IMR-90 (cell line): ENCODE results near the gene SARM1. TPM values are rescaled to one million over a fixed set of nuclear protein-coding genes. Genes with fewer than 3 reads are reported as not detected.

Experiments used
- ATAC-seq: fragments of 200-7000 bp; cut with Tn5 transposase; 2 replicates; pipeline ENCODE4 v1.9.1; 2020; ENCODE audit warnings: low read depth, mild to moderate bottlenecking, moderate library complexity
- BruUV-seq: library from RNA; stranded (reverse); fragments of 400-500 nt; replicated peaks from 2 replicates; lab custom pipeline; 2021; lab: Mats Ljungman, UMichigan
- CTCF ChIA-PET: fragments of 300-600 bp; formaldehyde crosslinking; extraction: SDS; loops from one replicate; lab custom pipeline; 2021; ENCODE audit warnings: antibody characterized with exemption; lab: Yijun Ruan, JAX
- POLR2A ChIA-PET: fragments of 300-600 bp; sonication (Branson Sonifier 250); formaldehyde crosslinking; loops from one replicate; lab custom pipeline; 2022; ENCODE audit warnings: antibody characterized with exemption; ENCODE audit not compliant: unreplicated experiment; lab: Charles Lee
- DNase-seq: peaks from one replicate; pipeline ENCODE4 v3.0.0; 2013
- H2AFZ ChIP-seq: replicated peaks from 2 replicates; pipeline ENCODE3; 2013; ENCODE audit warnings: low read length, mild to moderate bottlenecking; ENCODE audit not compliant: poor library complexity
- H2AK5ac ChIP-seq: 2 replicates; pipeline ENCODE4 v1.6.1; 2013; ENCODE audit warnings: low read depth, low read length, inconsistent platforms
- H2AK9ac ChIP-seq: replicated peaks from 2 replicates; pipeline ENCODE3; 2013; ENCODE audit warnings: mild to moderate bottlenecking, low read depth, low read length, moderate library complexity; ENCODE audit not compliant: poor library complexity
- H2BK120ac ChIP-seq: 2 replicates; pipeline ENCODE4 v1.6.1; 2013; ENCODE audit warnings: low read depth, low read length, inconsistent platforms
- H2BK15ac ChIP-seq: 3 replicates; pipeline ENCODE4 v1.6.1; 2013; ENCODE audit warnings: low read depth, low read length, inconsistent platforms
- H2BK20ac ChIP-seq: 2 replicates; pipeline ENCODE4 v1.6.1; 2013; ENCODE audit warnings: low read depth, mild to moderate bottlenecking, inconsistent platforms, low read length, moderate library complexity
- H2BK5ac ChIP-seq: 2 replicates; pipeline ENCODE4 v1.6.1; 2013; ENCODE audit warnings: mild to moderate bottlenecking, low read depth, low read length, inconsistent platforms; ENCODE audit not compliant: poor library complexity, severe bottlenecking
- H3K14ac ChIP-seq: replicated peaks from 2 replicates; pipeline ENCODE4 v1.6.1; 2013; ENCODE audit warnings: low read depth, low read length, inconsistent platforms
- H3K18ac ChIP-seq: 2 replicates; pipeline ENCODE4 v1.6.1; 2013; ENCODE audit warnings: low read depth, low read length, control low read depth
- H3K23ac ChIP-seq: 2 replicates; pipeline ENCODE4 v1.6.1; 2013; ENCODE audit warnings: low read depth, low read length, inconsistent platforms
- H3K27ac ChIP-seq: 2 replicates; pipeline ENCODE4 v1.5.1; 2013; ENCODE audit warnings: mild to moderate bottlenecking, control low read depth, low read length; ENCODE audit not compliant: insufficient read depth
- H3K27me3 ChIP-seq: 2 replicates; pipeline ENCODE4 v1.6.1; 2013; ENCODE audit warnings: low read length; ENCODE audit not compliant: control insufficient read depth, insufficient read depth
- H3K36me3 ChIP-seq: 2 replicates; pipeline ENCODE4 v1.6.1; 2013; ENCODE audit warnings: low read length, mixed read lengths; ENCODE audit not compliant: control insufficient read depth, insufficient read depth
- H3K4ac ChIP-seq: 2 replicates; pipeline ENCODE4 v1.6.1; 2013; ENCODE audit warnings: low read depth, low read length, inconsistent platforms
- H3K4me1 ChIP-seq: 2 replicates; pipeline ENCODE4 v1.6.1; 2013; ENCODE audit warnings: low read length, mixed read lengths; ENCODE audit not compliant: control insufficient read depth, insufficient read depth
- H3K4me2 ChIP-seq: 2 replicates; pipeline ENCODE4 v1.6.1; 2013; ENCODE audit warnings: low read depth, mild to moderate bottlenecking, control low read depth, low read length, moderate library complexity
- H3K4me3 ChIP-seq: 2 replicates; pipeline ENCODE4 v1.5.1; 2013; ENCODE audit warnings: low read depth, mild to moderate bottlenecking, control low read depth, low read length, moderate library complexity; ENCODE audit not compliant: insufficient read depth
- H3K56ac ChIP-seq: 2 replicates; pipeline ENCODE4 v1.6.1; 2013; ENCODE audit warnings: low read length, inconsistent platforms; ENCODE audit not compliant: insufficient read depth; ENCODE audit errors: extremely low read depth
- H3K79me1 ChIP-seq, 2 experiments: 2 replicates each; pipeline ENCODE4 v1.6.1; 2013; ENCODE audit warnings: low read length in 2 of 2, inconsistent platforms in 1 of 2, low read depth in 1 of 2
- H3K9ac ChIP-seq: 2 replicates; pipeline ENCODE4 v1.6.1; 2013; ENCODE audit warnings: low read depth, low read length, control low read depth
- H3K9me1 ChIP-seq: 2 replicates; pipeline ENCODE4 v1.6.1; 2013; ENCODE audit warnings: low read length, inconsistent platforms; ENCODE audit not compliant: insufficient read depth
- H3K9me3 ChIP-seq: 2 replicates; pipeline ENCODE4 v1.6.1; 2013; ENCODE audit warnings: low read length; ENCODE audit not compliant: control insufficient read depth, insufficient read depth
- H4K20me1 ChIP-seq: 2 replicates; pipeline ENCODE4 v1.6.1; 2013; ENCODE audit warnings: low read length, inconsistent platforms; ENCODE audit not compliant: insufficient read depth
- H4K5ac ChIP-seq: 2 replicates; pipeline ENCODE4 v1.6.1; 2013; ENCODE audit warnings: mild to moderate bottlenecking, low read depth, low read length, control low read depth
- H4K8ac ChIP-seq, 2 experiments: 2 replicates each; pipeline ENCODE4 v1.6.1; 2013; ENCODE audit warnings: low read depth in 2 of 2, low read length in 2 of 2, control low read depth in 1 of 2, inconsistent platforms in 1 of 2
- H4K91ac ChIP-seq: 2 replicates; pipeline ENCODE4 v1.6.1; 2013; ENCODE audit warnings: low read depth, low read length, inconsistent platforms; ENCODE audit not compliant: insufficient read depth
- CEBPB ChIP-seq: IDR thresholded peaks from 2 replicates; pipeline ENCODE4 v1.6.1; 2012; ENCODE audit warnings: low read depth, low read length, improper control_type of control experiment
- FOS ChIP-seq: fragments of 150-350 bp; IDR thresholded peaks from 2 replicates; pipeline ENCODE4 v1.6.1; 2016; ENCODE audit warnings: low read depth, low read length
- MAFK ChIP-seq: IDR thresholded peaks from 2 replicates; pipeline ENCODE4 v1.6.1; 2012; ENCODE audit warnings: low read depth, low read length, improper control_type of control experiment
- MAZ ChIP-seq: IDR thresholded peaks from 2 replicates; pipeline ENCODE4 v1.6.1; 2012; ENCODE audit warnings: low read depth, mild to moderate bottlenecking, low read length, improper control_type of control experiment, moderate library complexity, borderline replicate concordance
- MXI1 ChIP-seq: IDR thresholded peaks from 2 replicates; pipeline ENCODE4 v1.6.1; 2012; ENCODE audit warnings: low read depth, mild to moderate bottlenecking, low read length, moderate library complexity, borderline replicate concordance
- RCOR1 ChIP-seq: IDR thresholded peaks from 2 replicates; pipeline ENCODE4 v1.6.1; 2012; ENCODE audit warnings: mild to moderate bottlenecking, low read length, improper control_type of control experiment; ENCODE audit not compliant: insufficient replicate concordance
- SMC3 ChIP-seq: fragments of 150-350 bp; IDR thresholded peaks from 2 replicates; pipeline ENCODE4 v1.6.1; 2016; ENCODE audit warnings: low read depth, mild to moderate bottlenecking, antibody characterized with exemption, low read length, moderate library complexity
- WGBS, 2 experiments: methylation state at CpG; one replicate each; pipeline versions ENCODE4 v1.1.5 to v1.1.7; 2013; ENCODE audit warnings: missing lambda C conversion rate in 2 of 2; ENCODE audit not compliant: insufficient read length in 1 of 2; ENCODE audit errors: extremely low coverage in 2 of 2; 5-methylcytosine and 5-hydroxymethylcytosine counted together
- dilution Hi-C: fragments of 300-500 bp; cut with HindIII; formaldehyde crosslinking; loops from one replicate; pipeline ENCODE4 v1.14.3; 2018; ENCODE audit warnings: low sequenced_read_pairs; ENCODE audit not compliant: unreplicated experiment
- in situ Hi-C: fragments of 300-500 bp; cut with MboI; formaldehyde crosslinking; loops from 3 replicates; pipeline ENCODE4 v1.14.3; 2019; ENCODE audit warnings: low sequenced_read_pairs, inconsistent platforms, mixed read lengths
- intact Hi-C: fragments of 100-400 bp; cut with micrococcal nuclease; formaldehyde crosslinking; loops from 2 replicates; pipeline ENCODE4 v1.10.0; 2022
- polyA plus RNA-seq, 3 experiments: library from polyadenylated mRNA; depleted of rRNA; stranded (reverse); fragments of >200 nt; gene quantifications; 2 replicates each; pipeline ENCODE4 v1.2.3, GENCODE V29; 2012; ENCODE audit warnings: low replicate concordance in 1 of 3
- total RNA-seq: library from RNA; depleted of rRNA; stranded (reverse); fragments of >200 nt; gene quantifications from 2 replicates; pipeline ENCODE4 v1.2.3, GENCODE V29; 2012

Gene SARM1
- total and polyA plus RNA-seq, 2 of the 4 experiments (the other 2 are of a cell fraction) = 3.4 to 11.4 TPM

DNA sequence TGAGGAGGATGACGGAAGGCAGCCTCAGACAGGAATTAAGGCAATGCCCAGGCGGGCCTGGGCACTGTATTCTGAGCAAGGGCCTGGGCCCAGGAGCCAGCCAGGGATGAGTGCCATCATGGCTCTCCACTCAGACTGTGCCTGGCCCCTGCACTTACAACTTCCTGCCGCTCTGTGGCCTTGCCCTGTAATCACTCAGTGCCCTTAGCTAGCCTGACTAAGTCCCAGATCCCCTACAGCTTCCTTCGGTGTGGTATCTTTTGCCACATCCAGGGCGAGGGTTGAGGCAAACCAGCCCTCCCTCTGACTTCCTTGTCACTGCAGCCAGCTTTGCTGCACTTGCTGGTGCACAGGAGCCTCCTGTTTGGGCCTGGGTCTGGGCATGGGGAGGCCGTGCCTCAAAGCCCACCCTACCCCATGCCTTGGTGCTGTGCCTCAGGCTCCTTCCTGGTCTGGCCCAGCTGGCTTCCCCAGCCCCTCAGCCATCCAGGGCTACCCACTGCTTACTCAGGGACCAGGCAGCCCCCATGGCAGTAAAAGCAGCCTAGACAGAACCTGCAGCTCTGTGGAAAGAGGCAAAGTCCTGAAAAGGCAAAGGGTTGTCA lies 25.2 kb downstream of the SARM1 start:
- Histone ChIP-seq H2BK5ac (no peak overlapping the region), H3K4me3 (no peak overlapping the region), H3K9ac (no peak overlapping the region), H3K23ac (no peak overlapping the region), H4K8ac (no peak overlapping the region), H2BK120ac (no peak overlapping the region), H2AK9ac (no peak overlapping the region), H3K4ac (no peak overlapping the region), H4K91ac (no peak overlapping the region), H3K14ac (no peak overlapping the region), H3K9me3 (no peaks in the 10 kb centered on the region), H3K4me1 (peaks cover 9% of the 10 kb centered on the region), H4K5ac (no peak overlapping the region), H3K56ac (no peak overlapping the region), H3K27me3 (no peaks in the 10 kb centered on the region), H3K36me3 (peaks cover 27% of the 10 kb centered on the region), H3K79me1 (no peaks in the 10 kb centered on the region), H3K27ac (no peak overlapping the region), H2AK5ac (no peak overlapping the region), H2BK15ac (no peak overlapping the region), H4K20me1 (no peaks in the 10 kb centered on the region), H2BK20ac (no peak overlapping the region), H2AFZ (no peak overlapping the region), H3K9me1 (peaks cover 19% of the 10 kb centered on the region; the same call in 1 of the 2 replicates), H3K18ac (no peak overlapping the region), H3K4me2 (no peak overlapping the region)
- ChIA-PET CTCF (no interaction called here), POLR2A (no interaction called here)
- intact Hi-C loops (no loop called here), in situ Hi-C loops (no loop called here), dilution Hi-C loops (no loop called here)
- ATAC-seq (no peak), DNase-seq (no peak)
- WGBS, 2 experiments = 100% methylated on average over 1 of the region's 6 CpGs; no CpG with 5 or more reads in 1 of the 2 experiments
- no TSS peak for BruUV-seq
- TF ChIP-seq RCOR1 (no peak), MXI1 (no peak), MAFK (no peak), FOS (no peak), SMC3 (no peak), CEBPB (no peak), MAZ (no peak)
